ES-I3 (cell line): ENCODE data around the gene CARS2.
"Not testable (repeated sequence)": the region's sequence is repeated elsewhere in the genome, so short reads cannot be mapped to it uniquely, and the experiment has no call there.

Source experiments
- H3K36me3 ChIP-seq: 2 replicates; pipeline ENCODE4 v1.6.1; 2013; ENCODE audit warnings: mild to moderate bottlenecking, low read length, control low read depth, moderate library complexity; ENCODE audit not compliant: insufficient read depth
- H3K4me1 ChIP-seq: 2 replicates; pipeline ENCODE4 v1.6.1; 2013; ENCODE audit warnings: mild to moderate bottlenecking, control low read depth, low read length; ENCODE audit not compliant: insufficient read depth
- H3K9ac ChIP-seq: 2 replicates; pipeline ENCODE4 v1.6.1; 2013; ENCODE audit warnings: low read depth, mild to moderate bottlenecking, low read length, moderate library complexity
- H3K9me3 ChIP-seq: 2 replicates; pipeline ENCODE4 v1.6.1; 2013; ENCODE audit warnings: mild to moderate bottlenecking, low read length, moderate library complexity; ENCODE audit not compliant: control insufficient read depth, insufficient read depth

The CARS2 gene

GRCh38 chr13:110637275-110637674 is 68.6 kb downstream of the CARS2 start:
- H3K9me3 ChIP-seq = no peaks in the 10 kb centered on the region
- peaks cover 14% of the 10 kb centered on the region; the same call in 1 of the 2 replicates for H3K36me3 ChIP-seq
- no peak overlapping the region for H3K9ac ChIP-seq
- H3K4me1 ChIP-seq = no peaks in the 10 kb centered on the region

- no peak overlapping the region for H3K9ac ChIP-seq
- no peaks in the 10 kb centered on the region for H3K4me1 ChIP-seq
- H3K36me3 ChIP-seq = peaks cover 15% of the 10 kb centered on the region
- no peaks in the 10 kb centered on the region for H3K9me3 ChIP-seq
These were observed 69.2 kb downstream of the CARS2 start for GRCh38 chr13:110636701-110637201.

- peaks cover 17% of the 10 kb centered on the region for H3K36me3 ChIP-seq
- no peaks in the 10 kb centered on the region for H3K4me1 ChIP-seq
- no peak overlapping the region for H3K9ac ChIP-seq
- H3K9me3 ChIP-seq = no peaks in the 10 kb centered on the region
These were observed 69.9 kb downstream of the CARS2 start for GRCh38 chr13:110636053-110636475.

GRCh38 chr13:110635405-110636002 is 70.4 kb downstream of the CARS2 start:
- Histone ChIP-seq H3K9me3 (no peaks in the 10 kb centered on the region), H3K4me1 (no peaks in the 10 kb centered on the region), H3K9ac (no peak overlapping the region), H3K36me3 (peaks cover 17% of the 10 kb centered on the region)

- H3K9me3 ChIP-seq = no peaks in the 10 kb centered on the region
- no peak overlapping the region for H3K9ac ChIP-seq
- no peaks in the 10 kb centered on the region for H3K4me1 ChIP-seq
- peaks cover 17% of the 10 kb centered on the region for H3K36me3 ChIP-seq
These were observed 71.4 kb downstream of the CARS2 start for GRCh38 chr13:110634558-110634957.

GRCh38 chr13:110633776-110634175 is 72.1 kb downstream of the CARS2 start:
- H3K36me3 ChIP-seq = peaks cover 14% of the 10 kb centered on the region
- no peaks in the 10 kb centered on the region for H3K4me1 ChIP-seq
- no peaks in the 10 kb centered on the region for H3K9me3 ChIP-seq
- no peak overlapping the region for H3K9ac ChIP-seq

- H3K36me3 ChIP-seq, H3K9ac ChIP-seq, H3K9me3 ChIP-seq, H3K4me1 ChIP-seq: not testable (repeated sequence)
These were observed 73.7 kb downstream of the CARS2 start for GRCh38 chr13:110632255-110632654.

GRCh38 chr13:110630566-110631119 is 75.3 kb downstream of the CARS2 start:
- no peaks in the 10 kb centered on the region for H3K9me3 ChIP-seq
- no peak overlapping the region for H3K9ac ChIP-seq
- H3K36me3 ChIP-seq = peaks cover 3% of the 10 kb centered on the region; the same call in 1 of the 2 replicates
- H3K4me1 ChIP-seq = no peaks in the 10 kb centered on the region; the same call in 1 of the 2 replicates

GRCh38 chr13:110629735-110630134 is 76.2 kb downstream of the CARS2 start:
- Histone ChIP-seq H3K9ac (no peak overlapping the region), H3K36me3 (peaks cover 3% of the 10 kb centered on the region), H3K9me3 (no peaks in the 10 kb centered on the region), H3K4me1 (no peaks in the 10 kb centered on the region; the same call in 1 of the 2 replicates)

GRCh38 chr13:110628952-110629701 is 76.8 kb downstream of the CARS2 start:
- peaks cover 3% of the 10 kb centered on the region for H3K36me3 ChIP-seq
- no peaks in the 10 kb centered on the region; the same call in 1 of the 2 replicates for H3K4me1 ChIP-seq
- H3K9ac ChIP-seq = no peak overlapping the region
- no peaks in the 10 kb centered on the region for H3K9me3 ChIP-seq

GRCh38 chr13:110628477-110628793 is 77.5 kb downstream of the CARS2 start:
- Histone ChIP-seq H3K36me3 (peaks cover 3% of the 10 kb centered on the region), H3K9ac (no peak overlapping the region), H3K4me1 (no peaks in the 10 kb centered on the region; the same call in 1 of the 2 replicates), H3K9me3 (no peaks in the 10 kb centered on the region)

- Histone ChIP-seq H3K4me1 (no peaks in the 10 kb centered on the region; the same call in 1 of the 2 replicates), H3K36me3 (peaks cover 5% of the 10 kb centered on the region), H3K9me3 (no peaks in the 10 kb centered on the region), H3K9ac (no peak overlapping the region)
These were observed 78.0 kb downstream of the CARS2 start for GRCh38 chr13:110627761-110628476.

- Histone ChIP-seq H3K36me3 (peaks cover 5% of the 10 kb centered on the region), H3K9ac (no peak overlapping the region), H3K9me3 (no peaks in the 10 kb centered on the region), H3K4me1 (no peaks in the 10 kb centered on the region; the same call in 1 of the 2 replicates)
These were observed 78.6 kb downstream of the CARS2 start for GRCh38 chr13:110627351-110627750.

- H3K9me3 ChIP-seq = no peaks in the 10 kb centered on the region
- H3K4me1 ChIP-seq = no peaks in the 10 kb centered on the region; the same call in 1 of the 2 replicates
- peaks cover 3% of the 10 kb centered on the region for H3K36me3 ChIP-seq
- H3K9ac ChIP-seq = no peak overlapping the region
These were observed 79.4 kb downstream of the CARS2 start for GRCh38 chr13:110626521-110626920.
